Heart left ventricle (tissue), 16 donors: ENCODE measurements around the gene LIME1. TPM values are rescaled to one million over a fixed set of nuclear protein-coding genes. Genes with fewer than 3 reads are reported as not detected.

ENCODE experiments used
- ATAC-seq, 4 donors: fragments of 200-7000 bp; cut with Tn5 transposase; one replicate each; pipeline ENCODE4 v1.9.1; 2020 to 2022; ENCODE audit warnings: moderate library complexity in 4 of 4, mild to moderate bottlenecking in 3 of 4, moderate number of reproducible peaks in 1 of 4
- DNase-seq, 5 donors: peaks; one replicate each; pipeline ENCODE4 v3.0.0-alpha.2; 2020
- H3K27ac ChIP-seq, 12 donors: fragments of 200-600 bp; sonication (generic) in 4 of 12; one replicate each; pipeline versions ENCODE4 v1.5.0 to v1.8.0; 2016 to 2022; ENCODE audit warnings: mild to moderate bottlenecking in 2 of 12
- H3K27me3 ChIP-seq, 9 donors: fragments of 200-600 bp; sonication (generic) in 2 of 9; one replicate each; pipeline versions ENCODE4 v1.5.1 to v1.8.0; 2016 to 2022; ENCODE audit warnings: mild to moderate bottlenecking in 3 of 9
- H3K36me3 ChIP-seq, 9 donors: fragments of 200-600 bp; sonication (generic) in 2 of 9; one replicate each; pipeline versions ENCODE4 v1.5.0 to v1.8.0; 2018 to 2022; ENCODE audit warnings: mild to moderate bottlenecking in 2 of 9
- H3K4me1 ChIP-seq, 12 donors: fragments of 200-600 bp; sonication (generic) in 4 of 12; one replicate each; pipeline versions ENCODE4 v1.5.0 to v1.8.0; 2016 to 2022; ENCODE audit warnings: mild to moderate bottlenecking in 3 of 12
- H3K4me3 ChIP-seq, 12 donors: fragments of 200-600 bp; sonication (generic) in 4 of 12; one replicate each; pipeline versions ENCODE4 v1.5.0 to v1.8.0; 2017 to 2022; ENCODE audit warnings: mild to moderate bottlenecking in 9 of 12, moderate library complexity in 4 of 12
- H3K9me3 ChIP-seq, 12 donors: fragments of 200-600 bp; sonication (generic) in 4 of 12; one replicate each; pipeline versions ENCODE4 v1.5.0 to v1.8.0; 2016 to 2022; ENCODE audit warnings: mild to moderate bottlenecking in 1 of 12
- CTCF ChIP-seq, 12 donors: fragments of 200-600 bp; sonication (generic) in 4 of 12; IDR thresholded peaks; one replicate each; pipeline versions ENCODE4 v1.5.0 to v1.8.0; 2018 to 2022; ENCODE audit warnings: antibody characterized with exemption in 12 of 12, mild to moderate bottlenecking in 5 of 12
- POLR2A ChIP-seq, 2 donors: fragments of 450-650 bp; IDR thresholded peaks; one replicate each; pipeline ENCODE4 v1.6.1; 2017; ENCODE audit warnings: antibody characterized with exemption in 2 of 2, mild to moderate bottlenecking in 2 of 2, moderate library complexity in 2 of 2
- WGBS, 4 donors: extraction: QIAGEN DNeasy Blood & Tissue Kit in 2 of 4; methylation state at CpG; one replicate each; pipeline versions ENCODE4 v1.1.5 to v1.1.7; 2013 to 2018; 5-methylcytosine and 5-hydroxymethylcytosine counted together
- intact Hi-C, 10 donors: fragments of 100-400 bp; cut with DNase I; formaldehyde crosslinking; loops; one replicate each; pipeline versions ENCODE4 v1.11.1 to v1.14.2; 2022
- polyA plus RNA-seq, 2 donors: library from polyadenylated mRNA; stranded (reverse); fragments of 200-250 nt; gene quantifications; one replicate each; pipeline ENCODE4 v1.2.3, GENCODE V29; 2013
- total RNA-seq, 9 donors: library from RNA; depleted of rRNA in 2 of 9; stranded (reverse); fragments of >200 nt in 2 of 9; fragmentation: NEBNext Ultra II Directional in 3 of 9; extraction: Animal tissue kit (Norgen Biotek cat#: 25700) in 3 of 9; gene quantifications; one replicate each; pipeline versions ENCODE4 v1.1.0 to v1.2.4, GENCODE V29; 2016 to 2023
- donor health status: ischemic (EF 13 %, LVEDD 7.1; RV severe dilation, severe dysfunction).
- donor health status: healthy with polysubstance abuse.
- donor health status: DM: no; HTN: yes; CAD: no.
- donor health status: DM: no; HTN: no; CAD: no.
- donor health status: ischemic (EF 25% LVEDD 6.9; RV normal size, moderate dysfunction).
- donor health status: ischemic (EF 25% LVEDD 5.7; RV mildly dilated, moderate dysfunction).
- donor health status: healthy.
- donor health status: DM: yes; HTN: yes; CAD: no.
- donor health status: ischemic (EF 35%, LVEDD 5.7; RV mildly dilated, moderate dysfunction).
- donor health status: nonischemic (EF 11% LVEDD 7.7; RV severe dilation, severe dysfunction).
- donor health status: DM: yes; HTN: yes; CAD: no.
- donor health status: PGD.
- donor health status: ischemic (EF 29% LVEDD 5.4; RV normal size, mild dysfunction).
- donor health status: nonischemic (EF 23%, LVEDD 6.1; RV moderate dilation, normal function).

The LIME1 gene
- total and polyA plus RNA-seq, 11 donors = 0.95 to 7.1 (median 3.4) TPM

GRCh38 chr20:63700199-63701050, 36.0 kb upstream of the LIME1 start:
- 87 to 91% (median 89%) methylated on average over 32 to 43 of the region's 43 CpGs for WGBS, 4 donors
- ATAC-seq = no peak
- H3K27ac ChIP-seq = peak overlapping the region in 5 of 12 donors; percentile 60 to 89 (median 79)
- H3K27me3 ChIP-seq = no peaks in the 10 kb centered on the region
- no peaks in the 10 kb centered on the region for H3K9me3 ChIP-seq
- peak in 2 of 5 donors; percentile 20 to 27 for DNase-seq
- peaks cover 11 to 50% (median 36%) of the 10 kb centered on the region in 12 donors for H3K4me1 ChIP-seq
- TF ChIP-seq CTCF (IDR thresholded peaks at IDR 0.05) = no peak
- TF ChIP-seq POLR2A (IDR thresholded peaks at IDR 0.05) = no peak
- intact Hi-C loops = no loop called here
- H3K4me3 ChIP-seq = no peak overlapping the region
- peaks cover 0 to 47% (median 27%) of the 10 kb centered on the region in 9 donors for H3K36me3 ChIP-seq

- Histone ChIP-seq H3K4me1 (peaks cover 9 to 50% (median 32%) of the 10 kb centered on the region in 12 donors), H3K27ac (peak overlapping the region in 2 of 12 donors; percentile 79 to 89), H3K27me3 (no peaks in the 10 kb centered on the region), H3K9me3 (no peaks in the 10 kb centered on the region), H3K36me3 (peaks cover 0 to 50% (median 32%) of the 10 kb centered on the region in 9 donors), H3K4me3 (no peak overlapping the region)
- ATAC-seq (no peak), DNase-seq (no peak)
- TF ChIP-seq POLR2A (IDR thresholded peaks at IDR 0.05) (no peak), CTCF (IDR thresholded peaks at IDR 0.05) (no peak)
- WGBS, 4 donors = 75 to 87% (median 84%) methylated on average over 3 to 5 of the region's 5 CpGs
- intact Hi-C loops = no loop called here
Observed at GRCh38 chr20:63701051-63701328, 35.5 kb upstream of the LIME1 start.

- intact Hi-C loops = no loop called here
- peaks cover 12 to 50% (median 32%) of the 10 kb centered on the region in 12 donors for H3K4me1 ChIP-seq
Observed at GRCh38 chr20:63701329-63702035, 35.0 kb upstream of the LIME1 start.

More at GRCh38 chr20:63701329-63702035, 35.0 kb upstream of the LIME1 start:
- WGBS, 4 donors = 68 to 78% (median 75%) methylated on average over 8 to 14 of the region's 14 CpGs
- ATAC-seq (no peak), DNase-seq (peak in 1 of 5 donors; percentile 43)
- H3K27me3 ChIP-seq = no peaks in the 10 kb centered on the region
- H3K9me3 ChIP-seq = no peaks in the 10 kb centered on the region
- peaks cover 0 to 55% (median 37%) of the 10 kb centered on the region in 9 donors for H3K36me3 ChIP-seq
- peak overlapping the region in 2 of 12 donors; percentile 79 to 89 for H3K27ac ChIP-seq
- TF ChIP-seq CTCF (IDR thresholded peaks at IDR 0.05) (no peak), POLR2A (IDR thresholded peaks at IDR 0.05) (no peak)
- H3K4me3 ChIP-seq = no peak overlapping the region
